MV-4-11 (cell line): ENCODE data around the gene PAQR7.

ENCODE experiments used
- DNase-seq: peaks from one replicate; lab custom pipeline; 2025; lab: John Stamatoyannopoulos, UW

Gene PAQR7

GRCh38 chr1:25873120-25873519 lies 2.4 kb downstream of the PAQR7 start:
- DNase-seq, result no peak

- DNase-seq, result no peak
These were observed 2.8 kb downstream of the PAQR7 start for GRCh38 chr1:25872713-25873112.

GRCh38 chr1:25871704-25872494 lies 3.6 kb downstream of the PAQR7 start:
- DNase-seq, result no peak

- DNase-seq, result no peak
These were observed 4.3 kb downstream of the PAQR7 start for GRCh38 chr1:25871086-25871703.

GRCh38 chr1:25870614-25871013 lies 4.9 kb downstream of the PAQR7 start:
- DNase-seq, result no peak

GRCh38 chr1:25869909-25870606 lies 5.5 kb downstream of the PAQR7 start:
- DNase-seq, result no peak

- DNase-seq, result no peak
These were observed 8.1 kb downstream of the PAQR7 start for GRCh38 chr1:25867210-25867991.

- DNase-seq, result no peak
These were observed 9.2 kb downstream of the PAQR7 start for GRCh38 chr1:25866288-25866687.

GRCh38 chr1:25864434-25864833 lies 11.1 kb downstream of the PAQR7 start:
- DNase-seq, result no peak

GRCh38 chr1:25863486-25864262 lies 11.8 kb downstream of the PAQR7 start:
- no peak for DNase-seq

- DNase-seq, result no peak
These were observed 12.6 kb downstream of the PAQR7 start for GRCh38 chr1:25862785-25863485.

- DNase-seq, result peak; percentile 82
These were observed 13.9 kb downstream of the PAQR7 start for GRCh38 chr1:25861316-25862286.

- DNase-seq, result peak; percentile 86
These were observed 16.4 kb downstream of the PAQR7 start, which contains the start of gene AUNIP for GRCh38 chr1:25858906-25859789. TSS of gene AUNIP (minus strand) at chr1:25859457. CDS start at chr1:25859357, 100 bp downstream.

GRCh38 chr1:25858494-25858893 lies 17.0 kb downstream of the PAQR7 start:
- DNase-seq, result no peak

- DNase-seq, result no peak
These were observed 18.7 kb downstream of the PAQR7 start for GRCh38 chr1:25856856-25857255.

GRCh38 chr1:25854554-25854953 lies 21.0 kb downstream of the PAQR7 start:
- DNase-seq, result no peak

GRCh38 chr1:25848531-25848930 lies 27.0 kb downstream of the PAQR7 start:
- DNase-seq, result no peak

GRCh38 chr1:25847929-25848328 lies 27.6 kb downstream of the PAQR7 start:
- no peak for DNase-seq
